GM19193 (cell line): ENCODE measurements around the gene DCLK2.

Source experiments
- POLR2A ChIP-seq: IDR thresholded peaks from 4 replicates; pipeline ENCODE4 v1.6.1; 2011; ENCODE audit not compliant: insufficient read depth, insufficient read length; ENCODE audit errors: extremely low read depth

Gene DCLK2

GRCh38 chr4:150242820-150243458 is 164.7 kb downstream of the DCLK2 start:
- no peak for TF ChIP-seq POLR2A

- no peak for TF ChIP-seq POLR2A
These were observed 165.7 kb downstream of the DCLK2 start for GRCh38 chr4:150243932-150244331.

GRCh38 chr4:150244600-150244999 is 166.4 kb downstream of the DCLK2 start:
- no peak for TF ChIP-seq POLR2A

GRCh38 chr4:150247184-150247583 is 168.9 kb downstream of the DCLK2 start:
- TF ChIP-seq POLR2A: no peak

DNA sequence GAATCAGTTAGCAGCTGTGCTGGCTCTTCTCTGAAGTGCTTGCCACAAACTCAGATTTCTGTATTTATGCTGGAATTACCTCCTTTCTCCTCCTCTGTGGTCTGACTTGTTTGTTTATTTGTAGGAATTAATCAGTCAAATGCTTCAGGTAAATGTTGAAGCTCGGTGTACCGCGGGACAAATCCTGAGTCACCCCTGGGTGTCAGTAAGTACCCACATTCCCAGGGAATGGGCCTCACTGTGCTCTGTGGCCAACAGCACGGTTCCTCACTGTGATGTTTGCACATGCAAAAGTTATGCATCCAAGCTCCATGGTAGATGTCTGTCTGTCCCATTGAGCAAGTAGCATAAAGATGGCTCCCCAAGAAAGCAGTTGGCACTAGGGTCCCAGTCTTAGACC is 169.9 kb downstream of the DCLK2 start:
- no peak for TF ChIP-seq POLR2A

GRCh38 chr4:150250293-150250997 is 172.2 kb downstream of the DCLK2 start:
- no peak for TF ChIP-seq POLR2A

DNA sequence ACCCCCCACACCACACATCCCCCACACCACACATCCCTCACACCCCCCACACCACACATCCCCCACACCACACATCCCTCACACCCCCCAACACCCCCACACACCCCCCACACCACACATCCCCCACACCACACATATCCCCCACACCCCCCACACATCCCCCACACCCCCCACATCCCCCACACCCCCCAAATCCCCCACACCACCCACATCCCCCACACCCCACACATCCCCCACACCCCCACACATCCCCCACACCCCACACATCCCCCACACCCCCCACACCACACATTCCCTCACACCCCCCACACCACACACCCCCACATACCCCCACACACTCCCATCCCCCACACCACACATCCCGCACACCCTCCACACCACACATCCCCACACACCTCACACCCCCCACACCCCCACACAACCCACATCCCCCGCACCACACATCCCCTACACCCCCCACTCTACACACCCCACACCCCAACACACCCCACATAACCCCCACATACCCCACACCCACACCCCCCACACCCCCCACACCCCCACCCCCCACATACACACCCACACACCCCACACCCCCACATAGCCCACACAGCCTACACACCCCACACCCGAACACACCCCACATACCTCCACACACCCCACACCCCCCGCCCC is 172.9 kb downstream of the DCLK2 start:
- no peak for TF ChIP-seq POLR2A

- TF ChIP-seq POLR2A: no peak
These were observed 173.5 kb downstream of the DCLK2 start for GRCh38 chr4:150251752-150252190.

GRCh38 chr4:150252306-150252705 is 174.1 kb downstream of the DCLK2 start:
- no peak for TF ChIP-seq POLR2A

DNA sequence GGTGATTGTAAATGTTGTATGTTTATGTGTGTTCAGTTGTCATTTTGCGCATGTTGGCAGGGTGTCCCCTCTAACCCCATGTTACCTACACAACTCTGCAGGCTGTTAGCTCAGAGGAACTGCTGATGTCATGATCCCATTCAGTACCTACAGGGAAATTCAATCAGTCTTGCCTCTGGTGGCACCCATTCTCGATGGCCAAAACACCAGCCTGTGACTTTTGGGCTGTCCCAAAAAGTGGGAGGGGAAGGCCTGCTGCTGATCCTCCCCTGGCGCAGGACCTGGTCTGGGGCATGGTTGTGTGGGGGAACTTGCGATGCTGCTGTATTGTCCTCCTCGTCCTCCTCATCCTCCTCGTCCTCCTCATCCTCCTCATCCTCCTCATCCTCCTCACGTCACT is 174.5 kb downstream of the DCLK2 start:
- no peak for TF ChIP-seq POLR2A

GRCh38 chr4:150253416-150253815 is 175.2 kb downstream of the DCLK2 start:
- TF ChIP-seq POLR2A: no peak

GRCh38 chr4:150253965-150254630 is 175.9 kb downstream of the DCLK2 start:
- TF ChIP-seq POLR2A: no peak

GRCh38 chr4:150255610-150256224 is 177.5 kb downstream of the DCLK2 start:
- TF ChIP-seq POLR2A: no peak

- no peak for TF ChIP-seq POLR2A
These were observed 178.0 kb downstream of the DCLK2 start for GRCh38 chr4:150256225-150256620.
